ENCODE results near the gene RABIF.

RABIF gene

GRCh38 chr1:202858789-202859414 is 30.0 kb downstream of the RABIF start:
- no peak for DNase-seq (ENCODE audit: extremely low spot score)
- POLR2A ChIA-PET, result interaction anchor here (3.0 kb wide), 1 partner anchor 49 kb away, joined by 9 read pairs; the partner anchor contains the start of gene PCAT6
- TF ChIP-seq ELF4 (IDR thresholded peaks at IDR 0.05) (no peak), ARNT (IDR thresholded peaks at IDR 0.05) (no peak)
- CTCF ChIA-PET, result interaction anchor here (0.6 to 1.1 kb wide), 2 partner anchors 86 to 107 kb away, joined by 3 to 5 read pairs; no protein-coding TSS in a partner anchor

GRCh38 chr1:202858331-202858730 is 30.6 kb downstream of the RABIF start:
- DNase-seq (ENCODE audit: extremely low spot score), result no peak
- POLR2A ChIA-PET, result no interaction called here
- CTCF ChIA-PET, result interaction anchor here (1.1 kb wide), 1 partner anchor 107 kb away, joined by 3 read pairs; no protein-coding TSS in a partner anchor
- TF ChIP-seq ZNF384 (IDR thresholded peaks at IDR 0.05), result no peak
- TF ChIP-seq BHLHE40 (IDR thresholded peaks at IDR 0.05; ENCODE audit: borderline replicate concordance), result no peak
- no peak for TF ChIP-seq FOXM1 (IDR thresholded peaks at IDR 0.05; ENCODE audit: borderline replicate concordance)
- no peak for TF ChIP-seq FOXA1 (IDR thresholded peaks at IDR 0.05)
- TF ChIP-seq TARDBP (IDR thresholded peaks at IDR 0.05), result no peak
- TF ChIP-seq LEF1 (IDR thresholded peaks at IDR 0.05; ENCODE audit: borderline replicate concordance), result no peak
- no peak for TF ChIP-seq SUZ12 (IDR thresholded peaks at IDR 0.05)
- no peak for TF ChIP-seq ARNT (IDR thresholded peaks at IDR 0.05)
- TF ChIP-seq SP1 (IDR thresholded peaks at IDR 0.05), result no peak
- TF ChIP-seq ELF4 (IDR thresholded peaks at IDR 0.05), result no peak
- no peak for TF ChIP-seq PKNOX1 (IDR thresholded peaks at IDR 0.05)
- no peak for TF ChIP-seq HDGF (IDR thresholded peaks at IDR 0.05; ENCODE audit: borderline replicate concordance)
- TF ChIP-seq NFRKB (IDR thresholded peaks at IDR 0.05), result no peak
- no peak for TF ChIP-seq FOXK2 (IDR thresholded peaks at IDR 0.05)
- TF ChIP-seq L3MBTL2 (conservative IDR thresholded peaks at IDR 0.05), result no peak
- no peak for TF ChIP-seq CTBP1 (IDR thresholded peaks at IDR 0.05; ENCODE audit: borderline replicate concordance)

GRCh38 chr1:202857136-202857610 is 31.8 kb downstream of the RABIF start:
- no peak for TF ChIP-seq BHLHE40 (IDR thresholded peaks at IDR 0.05; ENCODE audit: borderline replicate concordance)
- TF ChIP-seq CTBP1 (IDR thresholded peaks at IDR 0.05; ENCODE audit: borderline replicate concordance), result no peak
- no peak for TF ChIP-seq SUZ12 (IDR thresholded peaks at IDR 0.05)
- TF ChIP-seq ZNF384 (IDR thresholded peaks at IDR 0.05), result no peak
- no peak for TF ChIP-seq FOXM1 (IDR thresholded peaks at IDR 0.05; ENCODE audit: borderline replicate concordance)
- no peak for TF ChIP-seq HDGF (IDR thresholded peaks at IDR 0.05; ENCODE audit: borderline replicate concordance)
- TF ChIP-seq TARDBP (IDR thresholded peaks at IDR 0.05), result no peak
- TF ChIP-seq ARNT (IDR thresholded peaks at IDR 0.05), result no peak
- TF ChIP-seq LEF1 (IDR thresholded peaks at IDR 0.05; ENCODE audit: borderline replicate concordance), result no peak
- no peak for TF ChIP-seq ELF4 (IDR thresholded peaks at IDR 0.05)
- TF ChIP-seq L3MBTL2 (conservative IDR thresholded peaks at IDR 0.05), result no peak
- no peak for TF ChIP-seq FOXK2 (IDR thresholded peaks at IDR 0.05)
- no peak for TF ChIP-seq FOXA1 (IDR thresholded peaks at IDR 0.05)
- no peak for TF ChIP-seq PKNOX1 (IDR thresholded peaks at IDR 0.05)
- no peak for TF ChIP-seq SP1 (IDR thresholded peaks at IDR 0.05)
- TF ChIP-seq NFRKB (IDR thresholded peaks at IDR 0.05), result no peak
- POLR2A ChIA-PET, result no interaction called here
- CTCF ChIA-PET, result no interaction called here
- no peak for DNase-seq (ENCODE audit: extremely low spot score)

- TF ChIP-seq HDGF (IDR thresholded peaks at IDR 0.05; ENCODE audit: borderline replicate concordance), result no peak
- TF ChIP-seq ZNF384 (IDR thresholded peaks at IDR 0.05), result no peak
- no peak for TF ChIP-seq FOXA1 (IDR thresholded peaks at IDR 0.05)
- TF ChIP-seq FOXM1 (IDR thresholded peaks at IDR 0.05; ENCODE audit: borderline replicate concordance), result no peak
- TF ChIP-seq CTBP1 (IDR thresholded peaks at IDR 0.05; ENCODE audit: borderline replicate concordance), result no peak
- no peak for TF ChIP-seq L3MBTL2 (conservative IDR thresholded peaks at IDR 0.05)
- no peak for TF ChIP-seq SP1 (IDR thresholded peaks at IDR 0.05)
- TF ChIP-seq NFRKB (IDR thresholded peaks at IDR 0.05), result no peak
- TF ChIP-seq BHLHE40 (IDR thresholded peaks at IDR 0.05; ENCODE audit: borderline replicate concordance), result no peak
- no peak for TF ChIP-seq PKNOX1 (IDR thresholded peaks at IDR 0.05)
- no peak for TF ChIP-seq ARNT (IDR thresholded peaks at IDR 0.05)
- no peak for TF ChIP-seq FOXK2 (IDR thresholded peaks at IDR 0.05)
- no peak for TF ChIP-seq LEF1 (IDR thresholded peaks at IDR 0.05; ENCODE audit: borderline replicate concordance)
- TF ChIP-seq SUZ12 (IDR thresholded peaks at IDR 0.05), result no peak
- ChIA-PET POLR2A (no interaction called here), CTCF (no interaction called here)
- DNase-seq (ENCODE audit: extremely low spot score), result no peak
Measured at GRCh38 chr1:202856014-202856413, 32.9 kb downstream of the RABIF start.

- POLR2A ChIA-PET, result interaction anchor here (1.1 kb wide), 1 partner anchor 44 kb away, joined by 3 read pairs; the partner anchor contains the start of gene PCAT6
- CTCF ChIA-PET, result interaction anchor here (1.0 kb wide), 1 partner anchor 64 kb away, joined by 4 read pairs; no protein-coding TSS in a partner anchor
- DNase-seq (ENCODE audit: extremely low spot score), result no peak
- no peak for TF ChIP-seq L3MBTL2 (conservative IDR thresholded peaks at IDR 0.05)
- no peak for TF ChIP-seq ARNT (IDR thresholded peaks at IDR 0.05)
- TF ChIP-seq PKNOX1 (IDR thresholded peaks at IDR 0.05), result no peak
- no peak for TF ChIP-seq FOXA1 (IDR thresholded peaks at IDR 0.05)
- TF ChIP-seq LEF1 (IDR thresholded peaks at IDR 0.05; ENCODE audit: borderline replicate concordance), result no peak
- no peak for TF ChIP-seq TARDBP (IDR thresholded peaks at IDR 0.05)
- TF ChIP-seq ZNF384 (IDR thresholded peaks at IDR 0.05), result no peak
- TF ChIP-seq BHLHE40 (IDR thresholded peaks at IDR 0.05; ENCODE audit: borderline replicate concordance), result no peak
- no peak for TF ChIP-seq FOXM1 (IDR thresholded peaks at IDR 0.05; ENCODE audit: borderline replicate concordance)
- TF ChIP-seq SUZ12 (IDR thresholded peaks at IDR 0.05), result no peak
- no peak for TF ChIP-seq SP1 (IDR thresholded peaks at IDR 0.05)
- TF ChIP-seq NFRKB (IDR thresholded peaks at IDR 0.05), result no peak
- TF ChIP-seq ELF4 (IDR thresholded peaks at IDR 0.05), result no peak
- TF ChIP-seq FOXK2 (IDR thresholded peaks at IDR 0.05), result no peak
- TF ChIP-seq HDGF (IDR thresholded peaks at IDR 0.05; ENCODE audit: borderline replicate concordance), result no peak
- no peak for TF ChIP-seq CTBP1 (IDR thresholded peaks at IDR 0.05; ENCODE audit: borderline replicate concordance)
Measured at GRCh38 chr1:202854787-202855186, 34.2 kb downstream of the RABIF start.
